Stimulated activated CD4-positive, alpha-beta T cell treated with anti-CD3 and anti-CD28 coated beads, Interleukin-2, amount 100 ng/mL, for 4 hours (primary cell): Measurements from ENCODE around the gene KTI12.

Source experiments
- DNase-seq: peaks from one replicate; pipeline ENCODE4 v3.0.0-alpha.2; 2020; ENCODE audit warnings: low read depth

The KTI12 gene

GRCh38 chr1:51982161-51982560 is 51.4 kb downstream of the KTI12 start:
- no peak for DNase-seq
